ENCODE results near the gene KIF20B.

Gene KIF20B, protein sequence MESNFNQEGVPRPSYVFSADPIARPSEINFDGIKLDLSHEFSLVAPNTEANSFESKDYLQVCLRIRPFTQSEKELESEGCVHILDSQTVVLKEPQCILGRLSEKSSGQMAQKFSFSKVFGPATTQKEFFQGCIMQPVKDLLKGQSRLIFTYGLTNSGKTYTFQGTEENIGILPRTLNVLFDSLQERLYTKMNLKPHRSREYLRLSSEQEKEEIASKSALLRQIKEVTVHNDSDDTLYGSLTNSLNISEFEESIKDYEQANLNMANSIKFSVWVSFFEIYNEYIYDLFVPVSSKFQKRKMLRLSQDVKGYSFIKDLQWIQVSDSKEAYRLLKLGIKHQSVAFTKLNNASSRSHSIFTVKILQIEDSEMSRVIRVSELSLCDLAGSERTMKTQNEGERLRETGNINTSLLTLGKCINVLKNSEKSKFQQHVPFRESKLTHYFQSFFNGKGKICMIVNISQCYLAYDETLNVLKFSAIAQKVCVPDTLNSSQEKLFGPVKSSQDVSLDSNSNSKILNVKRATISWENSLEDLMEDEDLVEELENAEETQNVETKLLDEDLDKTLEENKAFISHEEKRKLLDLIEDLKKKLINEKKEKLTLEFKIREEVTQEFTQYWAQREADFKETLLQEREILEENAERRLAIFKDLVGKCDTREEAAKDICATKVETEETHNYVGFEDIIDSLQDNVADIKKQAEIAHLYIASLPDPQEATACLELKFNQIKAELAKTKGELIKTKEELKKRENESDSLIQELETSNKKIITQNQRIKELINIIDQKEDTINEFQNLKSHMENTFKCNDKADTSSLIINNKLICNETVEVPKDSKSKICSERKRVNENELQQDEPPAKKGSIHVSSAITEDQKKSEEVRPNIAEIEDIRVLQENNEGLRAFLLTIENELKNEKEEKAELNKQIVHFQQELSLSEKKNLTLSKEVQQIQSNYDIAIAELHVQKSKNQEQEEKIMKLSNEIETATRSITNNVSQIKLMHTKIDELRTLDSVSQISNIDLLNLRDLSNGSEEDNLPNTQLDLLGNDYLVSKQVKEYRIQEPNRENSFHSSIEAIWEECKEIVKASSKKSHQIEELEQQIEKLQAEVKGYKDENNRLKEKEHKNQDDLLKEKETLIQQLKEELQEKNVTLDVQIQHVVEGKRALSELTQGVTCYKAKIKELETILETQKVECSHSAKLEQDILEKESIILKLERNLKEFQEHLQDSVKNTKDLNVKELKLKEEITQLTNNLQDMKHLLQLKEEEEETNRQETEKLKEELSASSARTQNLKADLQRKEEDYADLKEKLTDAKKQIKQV (N-terminal part only)

GRCh38 chr10:89701242-89702120 is at the start of gene KIF20B:
KIF20B (plus strand) TSS chr10:89701590; CDS start chr10:89705295, 3,705 bp downstream.
- peak; percentile 97 for ATAC-seq

DNA sequence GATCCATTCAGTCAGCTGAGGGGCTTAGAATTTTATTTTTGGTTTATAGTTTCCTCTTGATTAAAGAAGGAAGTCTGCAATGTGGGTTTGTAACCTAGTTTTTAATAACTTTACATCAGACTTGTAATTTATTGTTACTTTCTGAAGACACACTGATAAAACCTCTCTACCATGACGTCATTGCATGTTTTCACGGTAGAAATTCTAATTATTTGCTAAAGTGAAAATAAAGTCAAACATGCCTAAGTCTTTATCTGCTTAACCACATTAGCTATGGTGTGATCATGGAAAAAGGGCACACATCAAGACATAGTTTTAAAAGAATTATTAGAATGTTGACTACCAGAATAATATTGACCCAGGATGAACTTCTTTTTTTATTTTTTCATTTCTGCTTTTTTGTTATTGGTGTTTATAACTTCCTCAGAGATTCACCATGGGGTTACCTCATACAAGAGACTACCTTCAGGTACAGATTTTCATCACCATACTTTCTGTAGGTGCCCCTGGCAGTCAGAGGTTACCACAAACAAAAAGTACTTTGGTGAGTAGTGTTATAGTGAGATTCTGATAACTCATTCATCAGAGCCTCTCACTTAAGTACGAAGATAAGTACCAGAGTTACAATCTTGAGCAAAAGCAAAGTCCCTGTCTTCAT is 49.3 kb upstream of the KIF20B start:
- ATAC-seq, result no peak

DNA sequence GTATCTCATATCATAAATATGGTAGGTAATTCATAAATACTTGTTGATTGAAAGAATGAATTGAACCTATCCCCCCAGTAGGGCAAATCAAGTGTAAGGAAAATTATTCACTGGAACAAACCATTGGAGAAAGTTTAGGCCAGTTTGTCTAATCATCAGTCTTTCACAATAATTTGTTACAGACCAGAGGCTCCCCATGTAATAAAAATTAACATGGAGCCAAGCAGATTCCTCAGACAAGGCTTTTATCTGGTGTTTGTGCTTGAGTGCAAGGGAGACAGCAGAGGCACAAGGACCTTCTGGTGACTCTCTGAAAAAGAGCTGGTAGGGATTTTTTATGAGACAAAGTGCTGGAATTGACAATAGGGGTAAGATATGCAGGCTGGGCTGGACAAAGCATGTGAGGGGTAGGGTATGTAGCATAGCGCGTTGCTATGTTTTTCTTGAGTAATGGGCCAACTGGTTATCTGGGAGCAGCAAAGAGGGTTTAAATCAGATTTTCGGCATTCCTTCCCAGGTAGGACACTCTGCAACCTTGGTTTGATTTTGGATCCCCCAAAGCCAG is 48.5 kb upstream of the KIF20B start:
- no peak for ATAC-seq

GRCh38 chr10:89653410-89653869 is 48.0 kb upstream of the KIF20B start:
- ATAC-seq, result no peak

DNA sequence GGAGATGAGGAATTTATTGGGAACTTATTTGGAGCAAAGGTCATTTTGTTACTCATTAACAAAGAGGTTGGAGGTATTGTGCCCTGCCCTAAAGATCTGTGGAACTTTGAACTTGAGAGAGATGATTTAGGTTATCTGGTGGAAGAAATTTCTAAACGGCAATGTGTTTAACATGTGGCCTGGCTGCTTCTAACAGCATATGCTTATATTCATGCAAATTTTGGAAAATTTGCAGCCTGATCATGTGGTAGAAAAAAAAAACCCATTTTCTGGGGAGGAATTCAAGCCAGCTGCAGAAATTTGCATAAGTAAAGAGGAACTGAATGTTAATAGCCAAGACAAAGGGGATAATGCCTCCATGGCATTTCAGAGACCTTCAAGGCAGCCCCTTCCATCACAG is 45.7 kb upstream of the KIF20B start:
- no peak for ATAC-seq

GRCh38 chr10:89657302-89657701 is 44.1 kb upstream of the KIF20B start:
- no peak for ATAC-seq

GRCh38 chr10:89659143-89660131 is 42.0 kb upstream of the KIF20B start:
- ATAC-seq, result no peak

DNA sequence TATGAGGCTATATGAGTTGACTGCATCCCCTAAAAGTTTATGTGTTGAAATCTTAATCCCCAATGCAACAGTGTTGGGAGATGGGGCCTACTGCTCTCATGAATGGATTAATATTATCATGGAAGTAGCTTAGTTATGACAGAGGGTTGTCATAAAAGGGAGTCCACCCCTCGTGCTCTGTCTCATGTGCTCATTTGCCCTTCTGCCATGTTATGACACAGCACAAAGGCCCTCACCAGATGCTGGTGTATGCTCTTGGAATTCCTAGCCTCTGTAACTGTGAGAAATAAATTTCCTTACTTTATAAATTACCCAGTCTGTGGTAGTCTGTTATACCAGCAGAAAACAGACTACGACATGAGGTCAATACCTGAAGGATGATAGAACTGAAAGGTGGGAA is 38.8 kb upstream of the KIF20B start:
- no peak for ATAC-seq

- no peak for ATAC-seq
Observed at GRCh38 chr10:89663144-89663543, 38.2 kb upstream of the KIF20B start.

GRCh38 chr10:89664203-89664602 is 37.2 kb upstream of the KIF20B start:
- ATAC-seq, result no peak

- no peak for ATAC-seq
Observed at GRCh38 chr10:89665302-89665701, 36.1 kb upstream of the KIF20B start.

DNA sequence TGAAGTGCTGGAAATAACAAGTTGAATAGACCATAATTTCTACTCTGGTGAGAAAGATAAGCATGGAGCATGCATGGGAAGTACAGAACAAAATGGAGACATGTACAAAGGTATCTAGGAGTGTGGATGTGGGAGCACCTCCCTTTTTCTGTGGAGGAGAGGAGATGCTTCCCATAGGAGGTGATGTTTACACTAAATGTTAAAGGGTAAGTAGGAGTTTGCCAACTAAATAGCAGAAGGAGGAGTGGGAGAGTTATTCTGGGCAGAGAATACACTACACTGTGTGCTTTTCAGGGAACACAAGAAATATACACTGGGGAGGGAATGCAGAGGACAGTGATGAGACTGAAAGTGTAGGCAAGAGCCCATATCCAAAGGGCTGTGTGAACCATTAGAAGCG is 35.3 kb upstream of the KIF20B start:
- no peak for ATAC-seq

GRCh38 chr10:89668386-89669071 is 32.9 kb upstream of the KIF20B start:
- no peak for ATAC-seq

- no peak for ATAC-seq
Observed at GRCh38 chr10:89669985-89670384, 31.4 kb upstream of the KIF20B start.

DNA sequence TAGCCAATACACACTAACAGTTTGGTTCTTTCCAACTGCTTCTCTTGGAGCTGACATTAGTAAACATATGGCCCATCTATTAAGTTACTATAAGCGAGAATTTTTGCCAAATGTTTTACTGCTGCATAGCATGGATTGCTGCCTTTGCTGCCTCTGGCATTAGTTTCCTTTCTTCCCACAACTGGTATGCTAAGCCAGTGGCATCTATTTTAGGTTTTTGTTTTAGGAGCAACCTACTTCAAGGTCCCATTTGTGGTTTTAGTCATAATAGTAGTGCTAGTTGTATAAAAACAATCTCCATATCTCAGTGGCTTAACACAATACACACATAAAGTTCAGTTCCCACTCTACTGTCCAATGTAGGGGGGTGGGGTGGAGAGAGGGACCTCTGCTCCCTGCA is 30.5 kb upstream of the KIF20B start:
- no peak for ATAC-seq

GRCh38 chr10:89677341-89677740 is 24.0 kb upstream of the KIF20B start:
- no peak for ATAC-seq

GRCh38 chr10:89679986-89680385 is 21.4 kb upstream of the KIF20B start:
- peak in 1 of 2 donors; percentile 56 for ATAC-seq

DNA sequence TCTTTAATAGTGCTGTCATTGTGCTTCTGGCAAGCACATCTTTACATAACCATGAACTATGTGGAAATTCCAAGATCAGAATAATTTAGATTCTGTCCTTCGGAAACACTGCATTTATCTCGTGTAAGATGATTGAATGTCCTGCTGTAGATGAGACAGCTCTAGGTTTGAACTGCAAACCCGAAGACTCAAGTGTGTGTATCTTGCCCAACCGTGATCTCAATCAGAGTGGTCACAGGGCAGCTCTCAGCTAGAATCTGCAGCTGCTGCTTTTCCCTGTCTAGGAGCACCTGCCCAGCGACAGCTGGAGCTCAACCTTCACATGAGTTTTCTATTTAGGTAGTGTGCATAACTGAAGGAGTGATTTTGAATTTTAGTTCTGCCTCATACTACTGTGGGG is 17.5 kb upstream of the KIF20B start:
- no peak for ATAC-seq

- no peak for ATAC-seq
Observed at GRCh38 chr10:89684604-89685003, 16.8 kb upstream of the KIF20B start.
